ENCODE data around the gene ODC1.
A peak's percentile ranks its signal among the peaks of the same experiment; 100 is the strongest.
"Not testable (repeated sequence)": the region's sequence is repeated elsewhere in the genome, so short reads cannot be mapped to it uniquely, and the experiment has no call there.

The ODC1 gene

DNA sequence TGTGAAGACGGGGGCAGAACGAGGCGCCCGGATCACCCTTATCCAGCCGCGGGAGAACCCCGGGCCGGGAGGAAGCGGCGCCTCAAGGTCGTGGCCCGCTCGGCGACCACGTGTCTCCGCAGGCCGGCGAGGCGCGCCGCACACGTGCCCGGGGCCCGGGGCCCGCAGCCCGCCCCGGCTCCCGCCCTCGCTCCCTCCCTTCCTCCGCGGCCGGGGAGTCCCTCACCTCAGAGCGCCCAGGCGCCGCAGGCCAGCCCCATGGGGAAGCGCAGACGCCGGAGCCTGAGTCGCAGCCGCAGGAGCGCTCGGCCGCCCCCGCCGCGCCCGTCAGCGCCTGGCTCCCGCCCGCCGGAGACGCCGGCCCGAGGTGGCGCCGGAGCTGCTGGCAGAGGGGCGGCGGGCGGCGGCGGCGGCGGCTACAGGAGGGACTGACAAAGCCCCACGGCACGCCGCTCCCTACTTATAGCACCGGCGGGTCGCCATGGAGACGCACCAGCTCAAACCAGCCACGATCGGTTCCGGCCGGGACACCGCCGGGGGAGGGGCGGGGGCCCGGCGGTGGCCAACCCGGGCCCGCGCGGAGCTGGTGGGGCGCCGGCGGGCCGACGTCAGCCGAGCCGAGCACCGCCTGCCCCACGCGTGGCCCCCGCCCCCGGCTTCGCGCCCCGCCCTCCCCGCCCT is at the start of gene ODC1:
TSS of gene ODC1 (minus strand) at position 433 of the 681 bp plus-strand sequence. CDS start 3,295 bp downstream, outside the sequence.
- DNase-seq, result peak; percentile 100

DNA sequence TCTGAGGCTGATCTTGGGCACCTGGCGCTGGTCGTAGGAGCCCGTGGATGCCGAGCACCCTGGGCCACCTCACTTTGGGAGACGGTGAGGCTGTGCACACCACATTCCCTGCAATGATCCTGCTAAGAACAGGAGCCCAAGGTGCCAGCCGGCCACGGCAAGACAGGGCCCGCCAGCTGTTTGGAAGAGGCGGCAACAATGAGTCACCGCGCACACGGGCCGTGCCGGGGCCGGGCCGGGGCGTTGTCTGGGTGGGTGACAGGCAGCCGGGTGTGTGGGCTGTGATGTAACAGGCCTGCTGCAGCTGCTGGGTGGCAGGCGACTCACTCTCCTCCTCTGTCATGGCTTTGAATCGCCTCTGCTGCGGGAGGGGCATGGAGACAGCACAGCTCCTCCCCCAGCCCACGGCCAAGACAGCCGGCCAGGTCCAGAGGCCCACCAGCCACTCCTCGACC is 49.7 kb upstream of the ODC1 start:
- DNase-seq, result peak; percentile 59

DNA sequence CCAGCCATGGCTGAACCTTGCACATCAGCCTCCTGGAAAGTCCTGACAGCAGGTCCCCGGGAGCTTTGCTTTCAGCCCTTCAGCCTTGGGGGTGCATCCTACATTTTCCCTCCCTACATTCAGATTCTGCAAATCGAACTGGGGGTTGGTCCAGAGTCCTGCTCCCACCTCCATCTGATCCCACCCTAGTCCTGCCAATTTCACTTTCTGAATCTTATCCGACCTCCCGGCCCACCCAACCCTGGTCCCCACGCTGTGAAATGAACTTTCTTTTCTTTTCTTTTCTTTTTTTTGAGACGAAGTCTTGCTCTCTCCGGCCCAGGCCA is 47.8 kb upstream of the ODC1 start:
- no peak for DNase-seq

DNA sequence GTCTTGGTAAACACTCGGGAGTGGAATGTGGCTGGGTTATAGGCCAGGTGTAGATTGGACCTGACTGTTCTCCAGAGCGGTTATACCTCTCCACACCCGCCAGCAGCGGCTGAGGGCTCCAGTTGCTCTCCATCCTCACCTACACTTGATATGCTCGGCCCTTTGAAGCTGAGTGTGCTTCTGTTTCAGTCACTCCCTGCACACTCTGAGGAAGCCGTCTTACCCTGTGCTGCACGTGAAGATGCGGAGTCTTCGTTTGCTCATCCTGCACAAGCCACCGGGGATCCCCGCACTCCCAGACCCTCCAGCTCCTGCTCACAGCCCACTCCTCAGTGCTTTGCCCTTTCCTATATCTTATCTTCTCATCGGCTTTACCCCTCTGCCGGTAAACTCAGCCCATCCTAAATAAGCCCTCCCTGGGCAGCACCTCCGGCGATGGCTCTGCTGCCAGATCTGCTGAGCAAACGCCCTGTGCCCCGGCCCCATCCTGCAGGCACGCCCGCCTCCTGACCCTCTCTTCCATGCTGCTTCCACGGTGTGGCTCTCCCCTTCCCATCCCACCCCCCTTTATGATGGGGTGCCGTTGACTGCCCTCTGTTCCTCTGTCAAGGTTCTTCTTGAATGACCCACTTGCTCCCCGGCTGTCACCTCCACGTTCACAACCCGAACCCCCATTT is 47.3 kb upstream of the ODC1 start:
- DNase-seq, result no peak

DNA sequence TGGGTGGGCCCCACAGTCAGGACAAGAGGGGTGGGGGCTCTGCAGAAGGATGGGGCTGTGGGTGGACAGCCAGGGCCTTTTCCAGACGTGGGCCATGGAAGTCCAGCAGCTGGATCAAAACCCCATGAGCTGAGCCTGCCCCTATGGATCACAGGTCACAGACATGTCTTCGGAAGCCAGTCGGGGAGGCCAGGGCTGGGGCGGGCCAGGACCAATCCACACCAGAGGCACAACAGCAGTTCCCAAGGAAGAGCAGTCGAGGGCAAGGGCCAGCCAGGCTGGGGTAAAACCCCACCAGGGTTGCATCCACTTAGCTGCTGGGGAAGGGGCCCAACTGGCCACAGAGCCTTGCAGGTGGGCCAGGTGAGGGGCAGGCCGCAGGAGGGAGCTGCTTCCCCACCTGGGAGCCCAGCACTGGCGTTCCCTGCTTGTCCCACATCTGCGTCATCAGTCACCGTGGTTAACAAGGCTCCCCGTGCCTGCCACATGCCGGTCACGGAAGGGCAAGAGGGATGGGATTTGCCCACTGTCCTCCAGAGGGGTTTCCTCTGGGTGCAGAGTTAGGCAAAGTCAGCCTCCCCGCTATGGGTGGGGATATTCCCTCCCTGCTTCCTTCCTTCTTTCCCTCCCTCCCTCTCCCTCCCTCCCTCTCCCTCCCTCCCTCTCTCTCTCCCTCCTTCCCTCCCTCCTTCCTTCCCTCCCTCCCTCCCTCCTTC is 46.4 kb upstream of the ODC1 start:
- no peak for DNase-seq

DNA sequence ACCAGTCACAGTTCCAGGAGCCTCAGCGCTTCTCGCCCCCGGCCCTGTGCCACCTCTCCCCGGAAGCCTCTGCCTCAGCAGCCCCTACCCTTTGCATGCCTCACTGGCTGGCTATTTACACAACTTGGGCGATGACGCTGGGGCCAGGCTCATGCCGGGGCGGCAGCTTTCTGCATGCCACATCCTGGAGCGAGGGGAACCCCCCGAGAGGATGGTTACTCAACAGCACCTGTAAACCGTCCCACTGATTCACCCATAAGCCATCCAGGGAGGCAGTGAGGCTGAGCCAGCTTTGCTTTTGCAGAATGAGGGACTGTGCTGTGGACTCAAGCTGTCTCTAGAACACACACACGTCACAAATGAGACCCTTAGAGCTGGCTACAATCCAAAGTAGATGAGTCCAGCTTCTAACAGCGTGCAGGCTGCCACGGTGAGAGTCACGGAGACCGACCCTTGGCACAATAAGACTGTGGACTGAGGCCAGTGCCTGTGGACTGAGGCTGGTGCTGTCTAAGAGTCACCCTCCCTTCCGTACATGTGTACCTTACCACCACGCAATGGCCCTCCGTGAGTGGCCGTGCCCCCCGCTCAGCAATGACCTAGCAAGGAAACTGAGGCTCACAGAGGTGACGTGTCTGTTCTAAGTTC is 45.6 kb upstream of the ODC1 start:
- peak; percentile 74 for DNase-seq

DNA sequence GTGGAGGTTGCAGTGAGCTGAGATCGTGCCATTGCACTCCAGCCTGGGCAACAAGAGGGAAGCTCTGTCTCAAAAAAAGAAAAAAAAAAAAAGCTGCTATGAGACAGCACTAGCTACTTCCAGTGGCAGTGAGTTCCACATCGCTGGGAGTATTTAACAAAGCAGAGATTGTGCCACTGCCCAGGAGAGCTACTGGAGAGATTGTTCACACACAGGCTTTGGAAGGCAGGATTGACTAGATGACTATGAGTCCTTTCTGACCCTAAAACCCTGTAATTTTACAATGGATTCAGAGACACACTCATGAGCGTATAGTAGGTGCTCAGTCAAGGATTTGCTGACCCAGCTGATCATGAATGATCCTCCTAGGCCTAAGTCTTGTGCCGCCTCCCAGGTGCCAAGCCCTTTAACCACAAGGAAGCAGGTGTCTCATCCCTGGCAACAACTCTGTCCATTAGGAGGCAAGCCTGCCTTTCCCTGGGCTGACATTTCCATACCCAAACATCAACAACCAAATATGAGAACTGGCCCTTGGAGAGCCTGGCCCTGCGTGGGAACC is 45.0 kb upstream of the ODC1 start:
- DNase-seq, result no peak

DNA sequence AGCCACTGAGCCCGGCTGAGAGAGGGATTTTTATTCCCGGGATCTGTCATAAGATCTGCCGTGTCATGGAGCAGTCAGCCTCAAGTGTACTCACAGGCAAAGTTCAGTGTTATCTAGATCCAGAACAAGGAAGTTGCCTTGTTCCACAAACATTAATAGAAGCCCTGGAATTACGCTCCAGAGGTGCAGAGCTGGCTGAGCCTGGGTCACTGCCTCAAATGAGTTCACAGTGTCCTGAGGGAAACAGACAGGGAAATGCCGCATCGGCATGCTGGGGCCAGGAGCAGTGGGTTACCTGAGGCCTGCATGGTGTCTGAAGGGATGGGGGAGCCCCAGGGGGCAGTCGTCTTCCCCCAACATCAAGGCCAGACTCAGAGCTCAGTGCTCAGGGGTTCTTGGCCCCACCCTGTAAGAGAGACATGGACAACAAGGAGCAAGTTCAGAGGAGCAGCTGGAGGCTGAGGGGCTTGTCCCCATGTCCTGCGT is 42.7 kb upstream of the ODC1 start:
- no peak for DNase-seq

DNA sequence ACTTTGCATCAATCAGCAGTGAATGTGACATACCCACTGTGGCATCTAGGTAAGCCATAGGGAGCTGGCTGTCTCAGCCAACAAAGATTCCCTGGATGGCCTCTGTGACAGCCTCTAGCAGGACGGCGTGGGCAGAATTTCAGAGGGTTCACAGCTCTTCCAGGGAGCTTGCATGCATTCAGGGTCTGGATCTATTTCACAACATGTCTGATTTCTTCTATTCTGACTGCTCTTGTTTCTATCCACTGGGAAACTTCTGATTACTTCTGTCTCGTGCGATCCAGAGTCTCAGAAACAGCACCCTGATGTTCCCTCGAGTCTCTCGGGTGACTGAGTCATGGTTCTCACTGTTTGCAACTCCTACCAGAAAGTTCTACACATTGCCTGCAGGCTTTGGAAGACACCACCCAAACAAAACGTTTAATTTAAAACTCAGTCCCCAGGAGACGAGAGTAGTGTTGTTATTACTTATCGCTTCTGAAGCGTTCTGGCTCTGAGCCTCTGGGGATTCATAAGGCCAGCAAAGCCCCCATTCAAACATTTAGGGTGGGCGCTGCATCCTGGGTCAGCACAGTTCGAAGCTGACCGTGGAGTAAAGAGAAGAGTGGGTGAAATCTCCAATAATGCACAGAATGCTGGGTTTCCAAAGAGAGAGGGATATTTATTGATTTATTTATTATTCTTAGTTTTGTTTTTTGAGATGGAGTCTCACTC is 41.9 kb upstream of the ODC1 start:
- no peak for DNase-seq

DNA sequence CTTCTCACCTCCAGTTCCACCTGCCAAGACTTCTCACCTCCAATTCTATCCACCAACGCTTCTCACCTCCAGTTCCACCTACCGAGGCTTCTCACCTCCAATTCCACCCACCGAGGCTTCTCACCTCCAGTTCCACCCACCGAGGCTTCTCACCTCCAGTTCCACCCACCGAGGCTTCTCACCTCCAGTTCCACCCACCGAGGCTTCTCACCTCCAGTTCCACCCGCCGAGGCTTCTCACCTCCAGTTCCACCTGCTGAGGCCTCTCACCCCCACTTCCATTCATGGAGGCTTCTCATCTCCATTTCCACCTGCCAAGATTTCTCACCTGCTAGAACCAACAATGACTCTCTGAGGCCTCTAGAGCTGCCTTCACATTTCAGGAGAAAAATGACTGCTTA is 40.0 kb upstream of the ODC1 start:
- DNase-seq, result not testable (repeated sequence)

DNA sequence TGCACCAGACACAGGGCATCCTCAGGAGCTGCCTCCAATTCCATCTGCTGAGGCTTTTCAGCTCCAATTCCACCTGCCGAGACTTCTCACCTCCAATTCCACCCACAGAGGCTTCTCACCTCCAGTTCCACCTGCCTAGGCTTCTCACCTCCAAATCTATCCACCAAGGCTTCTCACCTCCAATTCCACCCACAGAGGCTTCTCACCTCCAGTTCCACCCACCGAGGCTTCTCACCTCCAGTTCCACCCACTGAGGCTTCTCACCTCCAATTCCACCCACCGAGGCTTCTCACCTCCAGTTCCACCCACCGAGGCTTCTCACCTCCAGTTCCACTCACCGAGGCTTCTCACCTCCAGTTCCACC is 39.6 kb upstream of the ODC1 start:
- DNase-seq, result not testable (repeated sequence)

DNA sequence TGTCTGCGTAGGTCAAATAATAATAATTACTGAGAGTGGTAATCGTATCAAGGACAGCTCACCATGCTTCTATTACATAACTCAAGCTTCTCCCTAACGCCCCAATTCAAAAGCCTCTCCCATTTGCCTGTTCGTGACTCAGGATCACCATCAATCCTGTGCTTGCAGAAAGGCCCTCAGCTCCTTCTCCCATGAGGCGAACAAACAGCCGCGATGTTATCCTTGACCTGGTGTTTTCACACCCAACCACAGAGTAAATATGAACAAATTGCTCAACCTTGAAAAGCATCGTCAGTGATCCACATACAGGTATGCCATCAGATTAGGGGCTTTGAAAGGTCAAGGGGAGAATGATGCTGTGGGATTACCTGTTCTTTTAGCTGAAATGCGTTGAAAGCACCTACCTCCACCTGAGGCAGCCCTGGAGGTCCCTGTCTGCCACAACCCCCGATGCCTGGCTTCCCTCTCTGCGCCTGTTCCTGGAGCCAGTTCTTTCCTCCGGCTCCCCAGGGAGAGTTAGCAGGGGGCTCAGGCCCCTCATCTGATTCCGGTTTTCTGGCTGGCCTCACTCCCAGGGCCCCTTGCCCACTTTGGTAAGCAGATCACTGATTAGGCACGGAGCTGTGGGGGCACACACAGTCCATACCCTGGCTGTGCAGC is 39.1 kb upstream of the ODC1 start:
- no peak for DNase-seq

DNA sequence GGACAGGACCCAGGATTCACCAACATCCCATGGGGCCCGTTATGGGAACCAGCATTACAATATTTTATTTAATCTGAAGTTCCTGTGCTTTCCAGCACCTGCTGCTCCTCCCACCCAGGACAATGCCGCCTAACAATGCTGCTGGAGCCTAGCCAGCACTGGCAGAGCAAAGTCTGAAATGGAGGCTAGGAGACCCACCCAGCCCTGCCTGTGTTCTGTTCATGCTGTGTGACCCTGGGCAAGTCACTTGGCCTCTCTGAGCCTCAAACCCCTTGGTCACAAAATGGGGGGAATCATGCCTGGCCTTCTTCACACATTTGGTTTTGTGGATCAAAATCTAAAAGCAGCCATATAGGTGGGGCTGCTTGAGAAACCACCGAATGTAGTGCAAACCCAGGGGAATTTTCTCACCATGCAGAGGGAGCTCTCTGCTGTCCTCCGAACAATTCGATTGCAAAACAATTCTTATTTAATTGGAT is 38.5 kb upstream of the ODC1 start:
- no peak for DNase-seq

DNA sequence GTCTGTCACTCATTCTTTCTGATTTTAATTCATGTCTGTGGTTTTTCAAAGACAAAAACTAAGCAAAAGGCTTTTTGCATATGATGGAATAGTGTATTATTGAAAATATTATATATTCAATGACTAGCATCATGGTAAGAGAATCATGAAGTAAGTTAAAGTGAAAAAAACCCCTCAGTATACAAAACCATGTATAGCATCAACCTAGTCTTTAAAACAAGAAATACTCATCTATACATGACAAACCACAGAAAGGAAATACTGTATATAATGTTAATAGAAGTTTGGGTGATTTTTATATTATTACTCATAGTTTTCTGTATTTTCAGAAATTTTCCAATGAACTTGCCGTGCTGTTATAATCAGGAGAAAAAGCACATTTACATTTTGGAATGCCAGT is 38.0 kb upstream of the ODC1 start:
- no peak for DNase-seq

DNA sequence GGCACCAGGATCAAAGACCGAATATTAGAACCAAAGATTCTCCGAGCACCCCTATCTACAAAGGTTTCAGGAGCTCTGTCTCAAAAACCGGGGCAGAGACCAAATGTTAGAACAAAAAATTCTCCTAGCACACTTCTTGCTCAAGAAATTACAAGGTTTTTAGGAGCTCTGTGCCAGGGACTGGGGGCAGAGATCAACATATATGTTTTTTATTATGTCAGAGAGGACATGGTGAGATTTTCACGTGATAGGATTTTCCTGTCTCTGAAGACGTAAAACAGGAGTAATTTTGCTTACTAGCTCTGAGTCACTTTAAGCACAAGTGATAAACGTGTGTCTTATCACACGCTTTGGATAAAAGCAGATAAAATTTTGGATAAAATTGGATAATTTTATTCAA is 34.8 kb upstream of the ODC1 start:
- no peak for DNase-seq

DNA sequence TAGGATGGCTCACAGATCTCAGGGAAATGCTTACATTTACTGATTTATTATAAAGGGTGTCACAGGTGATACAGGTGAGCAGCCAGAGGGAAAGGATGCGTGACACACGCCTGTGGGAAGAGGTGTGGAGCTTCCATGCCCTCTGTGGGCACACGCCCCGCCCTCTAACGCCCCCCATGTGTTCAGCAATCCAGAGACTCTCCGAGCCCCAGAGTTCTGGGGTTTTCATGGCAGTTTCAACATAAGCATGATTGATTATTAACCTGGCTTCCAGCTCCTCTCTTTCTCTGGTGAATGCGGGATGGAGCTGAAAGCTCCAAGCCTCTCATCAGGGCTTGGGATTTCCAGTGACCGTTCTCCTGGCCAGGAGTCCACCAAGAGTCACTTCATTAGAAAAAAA is 34.3 kb upstream of the ODC1 start:
- DNase-seq, result no peak

DNA sequence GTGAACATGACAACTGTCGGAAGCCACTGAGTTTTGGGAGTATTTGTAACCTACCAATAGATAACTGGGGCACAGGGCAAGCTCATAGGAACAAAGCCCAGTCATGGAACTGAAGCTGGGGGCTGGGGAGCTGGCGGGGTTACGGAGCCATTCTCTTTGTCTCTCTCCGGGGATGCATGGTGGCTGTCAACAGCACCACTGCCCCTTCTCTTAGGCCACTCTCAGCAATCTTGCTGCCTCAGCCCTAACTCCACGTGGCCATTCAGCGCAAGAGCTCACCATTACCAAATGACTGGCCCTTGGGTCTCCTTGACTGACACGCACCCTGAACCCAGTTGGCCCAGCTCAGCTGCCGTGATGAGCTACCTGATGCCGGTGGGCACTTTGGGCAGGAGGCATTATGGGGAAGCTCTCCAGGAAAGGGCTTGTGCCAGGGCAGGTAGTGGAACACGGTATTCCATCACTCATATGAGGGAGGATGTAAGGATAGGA is 33.6 kb upstream of the ODC1 start:
- DNase-seq, result no peak

DNA sequence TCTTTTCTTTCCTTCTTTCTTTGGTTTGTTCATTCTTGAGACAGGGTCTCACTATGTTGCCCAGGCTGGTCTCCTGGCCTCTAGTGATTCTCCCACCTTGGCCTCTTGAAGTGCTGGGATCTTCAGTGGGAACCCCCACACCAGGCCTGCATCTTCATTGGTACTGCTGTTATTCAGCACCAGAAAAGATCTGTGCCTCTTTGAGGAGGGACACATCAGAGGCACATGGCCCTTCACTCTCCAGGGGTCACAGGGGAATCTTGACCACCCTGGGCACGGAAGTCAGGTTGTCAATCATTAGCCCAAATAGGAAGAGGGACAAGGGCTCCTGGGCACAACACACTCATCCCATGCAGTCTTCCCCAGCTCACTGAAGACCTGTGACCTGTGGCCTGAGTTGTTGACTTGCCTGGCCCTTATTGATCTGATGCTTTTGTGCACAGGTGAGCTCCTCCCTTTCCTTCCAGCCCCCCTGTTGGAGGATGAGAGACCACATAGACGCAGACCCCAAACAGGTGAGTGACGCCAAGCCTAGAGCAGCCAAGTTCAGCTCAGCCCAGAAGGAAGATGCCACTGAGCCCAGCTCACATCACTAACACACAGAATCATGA is 33.0 kb upstream of the ODC1 start:
- DNase-seq, result no peak

DNA sequence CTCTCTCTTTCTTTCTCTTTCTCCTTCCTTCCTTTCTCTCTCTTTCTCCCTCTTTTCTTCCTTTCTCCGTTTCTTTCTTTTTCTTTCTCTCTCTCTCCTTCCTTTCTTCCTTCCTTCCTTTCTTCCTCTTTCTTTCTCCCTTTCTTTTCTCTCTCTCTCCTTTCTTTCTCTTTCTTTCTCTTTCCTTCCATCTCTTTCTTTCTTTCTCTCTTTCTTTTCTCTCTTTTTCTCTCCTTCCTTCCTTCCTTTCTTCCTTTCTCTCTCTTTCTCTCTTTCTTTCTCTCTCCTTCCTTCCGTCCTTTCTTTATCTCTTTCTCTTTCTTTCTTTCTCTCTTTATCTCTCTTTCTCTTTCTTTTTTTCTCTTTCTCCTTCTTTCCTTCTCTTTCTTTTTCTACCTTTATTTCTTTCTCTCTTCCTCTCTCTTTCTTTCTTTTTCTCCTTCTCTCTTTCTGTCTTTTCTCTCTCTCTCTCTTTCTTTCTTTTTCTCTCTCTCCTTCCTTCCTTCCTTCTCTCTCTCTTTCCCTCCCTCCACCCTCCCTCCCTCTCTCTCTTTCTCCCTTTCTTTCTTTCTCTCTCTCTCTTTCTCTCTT is 32.3 kb upstream of the ODC1 start:
- no peak for DNase-seq

DNA sequence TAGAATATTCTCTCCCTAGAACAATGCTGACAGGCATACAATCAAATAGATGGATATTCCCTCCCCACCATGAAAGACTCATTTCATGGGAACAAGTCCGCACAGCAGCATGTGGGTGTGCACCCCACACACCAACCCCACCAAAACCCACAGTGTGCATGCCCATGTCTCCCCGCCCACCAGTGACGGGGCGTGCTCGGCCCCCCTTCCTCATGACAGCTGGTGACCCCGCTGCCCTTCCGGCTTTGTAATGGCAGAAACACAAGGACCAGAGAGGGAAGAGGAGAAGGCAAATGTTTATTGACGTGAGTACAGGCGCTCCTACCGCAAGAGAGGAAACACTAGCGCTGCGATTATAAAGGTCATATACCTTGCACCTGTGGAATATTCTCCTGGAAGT is 30.8 kb upstream of the ODC1 start:
- no peak for DNase-seq

DNA sequence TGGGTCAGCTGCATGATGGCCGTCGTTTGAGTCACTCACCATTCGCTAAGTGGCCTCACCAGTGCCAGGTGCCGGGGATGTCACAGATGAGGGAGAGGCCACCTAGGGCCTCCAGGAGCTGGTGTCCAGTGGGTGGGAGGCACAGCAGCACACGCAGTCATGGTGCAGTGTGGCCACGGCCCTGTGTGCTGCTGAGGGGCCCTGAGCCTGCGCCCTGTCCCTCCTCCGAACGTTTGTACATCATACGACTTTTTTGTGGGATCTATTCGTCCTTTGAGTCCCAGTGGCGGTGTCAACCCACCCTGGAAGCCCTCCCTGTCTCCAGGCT is 30.1 kb upstream of the ODC1 start:
- DNase-seq, result no peak
